ENCODE measurements around the gene ZNF827.

ZNF827 gene

GRCh38 chr4:145898466-145898865 is 40.2 kb downstream of the ZNF827 start:
- no peak overlapping the region for H3K4me3 ChIP-seq (ENCODE audit: control insufficient read depth, low read depth, low read length)
- no peak for DNase-seq (ENCODE audit: low read depth)
- TF ChIP-seq CTCF (IDR thresholded peaks at IDR 0.05; ENCODE audit: control insufficient read depth, insufficient read depth, low read depth, low read length, missing control alignments), result no peak

- no peak for TF ChIP-seq CTCF (IDR thresholded peaks at IDR 0.05; ENCODE audit: control insufficient read depth, insufficient read depth, low read depth, low read length, missing control alignments)
- H3K4me3 ChIP-seq (ENCODE audit: control insufficient read depth, low read depth, low read length), result no peak overlapping the region
- no peak for DNase-seq (ENCODE audit: low read depth)
These were observed 43.6 kb downstream of the ZNF827 start for GRCh38 chr4:145895056-145895455.

GRCh38 chr4:145891958-145892357 is 46.7 kb downstream of the ZNF827 start:
- no peak for DNase-seq (ENCODE audit: low read depth)
- no peak overlapping the region for H3K4me3 ChIP-seq (ENCODE audit: control insufficient read depth, low read depth, low read length)
- no peak for TF ChIP-seq CTCF (IDR thresholded peaks at IDR 0.05; ENCODE audit: control insufficient read depth, insufficient read depth, low read depth, low read length, missing control alignments)

GRCh38 chr4:145890689-145891088 is 47.9 kb downstream of the ZNF827 start:
- TF ChIP-seq CTCF (IDR thresholded peaks at IDR 0.05; ENCODE audit: control insufficient read depth, insufficient read depth, low read depth, low read length, missing control alignments), result no peak
- no peak for DNase-seq (ENCODE audit: low read depth)
- H3K4me3 ChIP-seq (ENCODE audit: control insufficient read depth, low read depth, low read length), result no peak overlapping the region

- H3K4me3 ChIP-seq (ENCODE audit: control insufficient read depth, low read depth, low read length), result no peak overlapping the region
- peak; percentile 25 for TF ChIP-seq CTCF (IDR thresholded peaks at IDR 0.05; ENCODE audit: control insufficient read depth, insufficient read depth, low read depth, low read length, missing control alignments)
- DNase-seq (ENCODE audit: low read depth), result no peak
These were observed 50.2 kb downstream of the ZNF827 start for GRCh38 chr4:145888393-145888792.

- DNase-seq (ENCODE audit: low read depth), result peak; percentile 62
- TF ChIP-seq CTCF (IDR thresholded peaks at IDR 0.05; ENCODE audit: control insufficient read depth, insufficient read depth, low read depth, low read length, missing control alignments), result peak; percentile 10
- no peak overlapping the region for H3K4me3 ChIP-seq (ENCODE audit: control insufficient read depth, low read depth, low read length)
These were observed 51.2 kb downstream of the ZNF827 start for GRCh38 chr4:145887241-145887991.

Measured in AG09309 (cell line).